Stimulated activated CD8-positive, alpha-beta memory T cell treated with anti-CD3 and anti-CD28 coated beads, Interleukin-12 subunit alpha, Interleukin-12 subunit beta, amount 100 ng/mL, for 24 hours (primary cell): ENCODE results near the gene PGAP1.
"Not testable (repeated sequence)": the region's sequence is repeated elsewhere in the genome, so short reads cannot be mapped to it uniquely, and the experiment has no call there.

Experiments
- DNase-seq: peaks from one replicate; pipeline ENCODE4 v3.0.0-alpha.2; 2020; ENCODE audit errors: extremely low read depth

PGAP1 gene

DNA sequence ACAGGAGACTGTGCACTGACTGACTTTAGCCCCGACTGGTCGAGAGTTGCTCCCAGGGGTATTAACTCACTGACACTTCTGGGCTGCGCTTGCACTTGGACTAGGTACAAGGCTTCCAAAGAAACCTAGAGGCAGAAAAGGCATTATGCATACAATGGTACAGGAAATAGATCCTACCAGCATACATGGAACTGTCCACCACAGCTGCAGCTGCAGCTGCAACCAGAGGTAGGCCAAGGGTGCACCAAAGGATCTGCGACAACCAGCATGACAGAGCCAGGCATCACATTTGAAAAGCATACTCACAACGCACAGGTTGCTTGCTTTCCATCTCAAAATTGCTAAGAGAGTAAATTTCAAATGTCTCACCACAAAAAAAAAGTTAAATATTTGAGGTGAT, 22.6 kb upstream of the PGAP1 start:
- DNase-seq = no peak

DNA sequence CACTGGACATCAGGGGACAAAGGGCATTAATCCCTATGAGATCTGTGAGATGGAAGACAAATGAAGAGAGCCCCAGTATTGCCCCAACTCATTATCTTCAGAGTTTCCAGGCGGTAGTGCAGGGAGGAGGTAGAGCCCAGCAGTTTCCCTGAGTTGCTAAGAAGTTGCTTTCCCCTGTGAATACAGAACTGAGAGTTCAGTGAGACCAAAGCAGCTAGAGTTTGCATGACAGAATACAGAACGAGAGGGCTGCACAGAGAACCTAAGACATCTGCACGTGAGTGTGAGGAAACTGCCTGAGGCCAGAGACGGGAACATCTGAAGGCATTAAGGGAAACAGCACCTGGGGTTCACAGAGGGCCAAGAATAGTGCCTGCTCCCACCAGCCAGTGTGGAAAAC, 18.1 kb upstream of the PGAP1 start:
- DNase-seq = no peak

DNA sequence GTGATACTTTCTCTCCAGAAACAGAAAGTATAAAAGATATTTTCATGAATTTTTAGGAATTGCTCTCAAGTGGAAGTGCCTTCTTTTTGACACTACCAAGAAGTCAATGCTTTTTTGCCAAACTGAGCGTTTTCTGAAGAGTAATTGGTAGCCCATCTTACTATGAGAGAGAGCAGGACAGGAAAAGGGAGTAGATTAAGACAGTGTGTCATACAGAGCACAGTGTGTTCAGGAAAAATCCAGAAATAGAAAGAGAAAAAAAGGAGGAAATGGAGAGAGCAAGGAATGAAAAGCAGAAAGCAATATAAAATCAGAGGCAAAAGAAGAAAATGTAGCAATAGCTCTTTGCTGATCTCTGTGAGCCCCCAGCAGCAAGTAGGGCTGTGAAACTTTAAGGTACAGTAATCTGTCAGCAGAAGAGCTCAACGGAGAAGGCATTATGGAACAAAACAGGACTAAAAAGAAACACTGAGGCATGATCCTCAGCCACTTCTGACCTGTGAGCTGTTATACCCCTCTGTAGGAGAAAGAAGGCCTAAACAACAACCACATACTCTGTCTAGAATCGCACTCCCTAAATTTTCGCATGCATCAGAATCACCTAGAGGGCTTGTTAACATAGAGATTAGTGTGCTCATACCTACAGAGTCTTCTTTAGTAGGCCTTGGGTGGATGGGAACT, 15.0 kb upstream of the PGAP1 start:
- DNase-seq = no peak

DNA sequence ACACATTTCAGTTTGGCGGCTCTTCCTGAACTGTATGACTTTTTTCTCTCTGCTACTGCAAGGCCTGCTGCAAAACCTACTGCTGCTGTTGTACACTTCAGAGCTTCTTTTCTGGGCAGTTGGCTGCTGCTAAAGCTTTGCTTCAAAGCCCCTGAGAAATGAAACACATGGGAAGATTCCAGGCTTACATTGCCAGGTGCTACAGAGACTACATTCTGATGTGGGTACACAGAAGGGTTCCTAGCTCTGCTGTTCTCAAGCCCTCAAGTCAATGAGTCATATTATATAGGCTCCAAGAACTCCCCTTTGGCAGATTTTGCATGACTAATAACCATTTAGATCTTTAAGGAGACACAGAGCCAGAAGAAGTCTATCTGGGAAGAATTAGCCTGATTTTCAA, 12.9 kb upstream of the PGAP1 start:
- no peak for DNase-seq

DNA sequence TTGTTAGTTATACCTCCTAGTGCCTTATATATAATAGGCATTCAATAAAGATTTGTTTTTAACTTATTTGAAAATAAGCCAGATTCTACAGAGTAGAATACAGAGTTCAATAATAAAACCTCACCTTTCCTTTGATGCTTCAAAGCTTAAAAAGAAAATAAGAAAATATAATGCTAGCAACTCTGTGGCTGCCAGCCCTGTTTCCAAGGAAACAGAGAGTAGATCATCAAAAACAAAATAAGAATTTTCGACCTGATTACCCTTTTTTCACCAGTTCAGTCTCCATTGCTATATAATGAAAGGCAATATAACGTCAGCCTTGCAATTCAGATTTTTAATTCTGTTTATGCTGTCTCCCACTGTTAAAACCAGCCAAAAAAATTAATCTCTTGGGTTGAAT, 8.9 kb upstream of the PGAP1 start:
- DNase-seq = no peak

DNA sequence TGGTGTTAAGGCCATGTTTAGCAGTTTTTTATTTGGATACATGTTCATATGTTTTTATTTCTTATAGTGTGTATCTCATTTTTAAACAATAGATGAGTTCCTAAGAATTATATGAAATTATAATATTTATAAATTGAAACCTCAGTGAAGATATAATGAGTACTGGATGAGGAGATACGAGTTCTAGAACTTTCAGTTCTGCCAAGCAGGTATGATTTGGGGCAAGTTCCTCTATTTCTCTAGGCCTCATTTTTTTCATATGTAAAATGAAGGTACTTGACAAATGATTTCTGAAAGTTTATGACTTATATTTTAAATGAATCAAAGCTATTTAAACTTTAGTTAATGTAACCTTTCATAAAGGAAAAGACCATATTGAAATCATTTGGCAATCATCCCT, 8.2 kb upstream of the PGAP1 start:
- DNase-seq = no peak

DNA sequence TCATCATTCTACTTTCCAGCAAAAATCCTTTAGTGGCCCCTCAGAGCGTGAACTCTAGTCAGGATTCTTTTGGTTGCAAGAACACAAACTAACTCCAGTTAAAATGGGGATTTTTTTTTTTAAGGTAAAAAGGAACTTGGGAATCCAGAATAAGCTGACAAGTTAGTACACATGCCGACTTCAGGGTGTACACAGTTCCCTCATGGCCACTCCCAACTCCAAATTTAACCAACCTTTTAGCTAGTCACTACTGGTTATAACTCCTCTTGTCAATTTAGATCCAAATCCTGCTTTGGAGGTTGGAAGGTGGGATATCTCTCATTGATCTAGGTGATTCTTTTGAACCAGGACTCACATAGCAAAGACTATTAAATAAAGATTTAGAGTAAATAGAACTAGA, 5.0 kb upstream of the PGAP1 start:
- no peak for DNase-seq

DNA sequence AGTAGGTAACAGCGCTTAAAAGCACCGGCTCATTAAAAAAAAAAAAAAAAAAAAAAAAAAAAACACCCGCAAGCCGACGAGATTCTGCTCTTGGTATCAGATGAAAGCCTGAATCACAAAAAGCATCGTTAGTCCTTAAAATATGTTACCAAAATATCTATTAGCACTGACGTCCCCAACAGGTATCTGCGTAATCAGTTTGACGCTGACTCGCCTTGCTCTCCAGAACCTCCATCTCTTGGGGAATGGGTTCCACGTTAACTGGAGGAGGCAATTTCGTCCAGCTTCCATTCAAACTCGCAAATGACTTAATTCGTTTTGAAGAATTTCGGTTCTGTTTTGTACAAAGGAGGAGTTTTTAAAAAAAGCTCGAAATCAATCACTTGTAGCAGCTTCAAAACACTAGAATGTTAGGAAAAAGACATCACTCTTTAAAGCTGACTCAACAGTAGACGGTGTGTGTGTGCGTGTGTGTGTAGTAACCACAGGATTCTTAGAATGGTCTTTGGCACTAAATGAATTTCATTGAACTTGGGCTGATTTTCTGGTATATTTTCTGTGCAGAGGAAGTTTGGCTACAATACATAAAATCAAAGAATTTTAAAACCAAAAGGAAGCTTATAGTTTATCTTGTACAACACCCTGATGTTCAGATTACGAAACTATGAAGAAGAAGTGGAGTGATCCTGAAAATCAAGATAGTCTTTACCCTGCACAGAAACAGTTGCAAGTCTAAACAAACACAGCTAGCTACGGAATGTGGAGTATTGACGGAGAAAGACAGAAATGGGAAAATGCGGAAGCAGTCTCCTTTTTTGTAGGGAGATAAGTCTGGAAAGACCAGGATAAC, 1.1 kb upstream of the PGAP1 start:
- DNase-seq = no peak

DNA sequence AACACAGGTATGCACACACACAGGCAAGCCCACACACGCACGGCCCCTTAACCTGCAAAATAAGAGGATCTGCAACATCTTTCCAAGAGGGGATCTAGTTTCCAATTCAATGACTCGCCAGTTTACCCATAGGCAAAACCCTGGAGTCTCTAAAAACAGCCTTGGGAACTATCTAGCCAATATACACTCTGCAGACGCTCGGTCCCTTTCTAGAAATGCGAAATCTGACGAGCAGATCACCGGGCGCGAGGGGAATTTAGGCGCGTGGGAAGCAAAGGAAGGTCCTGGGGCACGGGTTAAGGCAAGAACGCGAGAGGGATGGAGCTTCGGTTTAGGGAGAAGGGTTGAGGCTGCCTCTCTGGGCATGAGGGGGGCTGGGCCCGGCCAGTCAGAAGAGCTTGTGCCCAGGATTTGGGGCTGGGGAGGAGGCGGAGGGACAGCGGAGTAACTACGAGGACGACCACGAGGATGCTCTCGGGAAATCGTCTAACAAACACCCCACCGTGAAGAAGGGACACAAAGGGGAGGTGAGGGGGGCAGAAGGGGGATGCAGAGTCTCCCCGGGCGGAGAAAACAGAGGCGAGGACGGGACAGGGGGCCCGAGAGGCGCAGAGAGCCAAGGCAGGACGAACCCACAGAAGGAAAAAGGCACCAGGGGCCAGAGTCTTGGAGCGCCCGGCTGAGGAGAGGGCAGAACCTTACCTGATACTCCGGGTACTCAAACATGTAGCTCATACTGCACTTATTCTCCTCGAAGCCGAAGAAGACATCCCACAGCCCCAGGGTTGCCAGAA, 542 bp downstream of the PGAP1 start:
- DNase-seq = no peak

DNA sequence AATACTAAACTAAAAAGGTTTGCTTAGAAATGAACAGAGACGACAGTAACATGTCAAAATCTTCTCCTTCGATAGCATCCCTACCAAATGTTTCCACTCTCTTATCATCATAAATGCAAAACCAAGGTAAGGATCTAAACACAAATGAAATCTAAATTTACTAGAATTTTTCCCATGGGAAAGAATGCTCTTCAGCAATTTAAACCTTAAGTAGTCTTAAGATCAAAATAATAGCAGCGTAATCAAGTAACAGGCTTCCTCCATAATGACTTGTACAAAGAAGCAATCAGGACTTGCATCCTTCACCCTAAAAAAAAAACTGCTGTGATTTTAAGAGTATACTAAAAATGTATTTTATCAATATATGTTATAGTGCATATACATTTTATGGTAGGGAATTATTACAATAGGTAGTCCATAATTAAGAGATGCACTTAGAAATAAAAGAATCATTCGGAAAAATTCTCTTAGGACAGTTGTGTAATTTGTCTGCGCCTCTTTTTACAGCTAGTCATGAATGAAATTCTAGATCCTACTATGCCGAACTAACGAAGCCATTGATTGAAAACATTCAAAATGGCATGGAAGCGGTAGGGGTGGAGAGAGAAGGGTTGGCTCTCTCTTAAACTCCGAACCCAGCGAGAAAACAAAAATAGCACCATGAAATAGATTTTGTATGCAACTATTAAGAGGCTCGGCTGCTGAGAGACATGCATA, 1.3 kb downstream of the PGAP1 start:
- DNase-seq = no peak

DNA sequence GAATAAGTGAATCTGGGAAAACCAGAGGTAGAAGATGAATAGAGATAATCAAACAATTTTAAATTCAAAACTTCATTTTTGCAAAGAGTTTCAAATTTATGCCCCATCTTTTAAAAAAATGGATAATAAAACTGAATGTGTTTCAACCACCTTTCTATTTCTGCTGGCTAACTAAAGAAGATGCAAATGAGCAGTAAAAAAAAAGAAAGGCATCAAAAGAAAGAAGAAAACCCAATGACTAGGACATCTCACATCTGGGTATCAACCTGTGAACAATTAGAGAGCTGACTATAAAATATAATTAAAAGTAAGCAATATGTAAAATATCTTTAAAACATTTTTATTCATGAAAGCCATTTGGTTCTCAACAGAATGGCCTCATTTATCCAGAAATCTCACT, 2.5 kb downstream of the PGAP1 start:
- no peak for DNase-seq

DNA sequence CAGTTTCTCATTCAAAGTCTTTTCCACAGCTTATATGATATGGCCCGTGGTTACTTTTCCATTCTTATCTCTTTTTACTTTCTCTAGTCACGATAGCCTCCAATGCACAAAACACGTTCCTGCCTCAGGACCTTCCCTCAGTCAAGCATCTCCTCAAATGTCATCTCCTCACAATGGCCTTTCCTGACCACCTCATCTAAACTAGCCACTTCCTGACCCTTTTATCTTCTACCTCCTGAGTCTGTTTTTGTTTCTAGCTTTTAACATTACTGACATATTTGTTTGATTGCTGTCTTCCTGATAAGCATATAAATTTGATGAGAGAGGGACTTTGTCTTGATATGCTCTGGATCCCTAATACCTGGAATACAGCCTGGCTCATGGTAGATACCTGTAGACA, 7.6 kb downstream of the PGAP1 start:
- no peak for DNase-seq

DNA sequence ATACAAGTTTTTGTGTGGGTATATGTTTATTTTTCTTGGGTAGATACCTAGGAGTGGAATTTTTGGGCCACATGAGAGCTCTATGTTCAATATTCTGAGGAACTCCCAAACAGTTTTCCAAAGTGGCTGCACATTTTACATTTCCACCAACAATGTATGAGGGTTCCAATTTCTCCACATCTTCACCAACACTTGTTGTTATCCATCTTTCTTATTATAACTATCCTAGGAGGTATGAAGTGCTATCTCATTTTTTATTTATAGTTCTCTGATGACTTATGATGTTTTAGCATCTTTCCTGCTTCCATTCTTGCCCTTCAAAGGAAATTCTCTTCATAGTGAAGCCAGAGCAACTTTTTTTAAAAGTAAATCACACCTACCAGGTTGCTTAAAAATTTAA, 8.7 kb downstream of the PGAP1 start:
- no peak for DNase-seq

DNA sequence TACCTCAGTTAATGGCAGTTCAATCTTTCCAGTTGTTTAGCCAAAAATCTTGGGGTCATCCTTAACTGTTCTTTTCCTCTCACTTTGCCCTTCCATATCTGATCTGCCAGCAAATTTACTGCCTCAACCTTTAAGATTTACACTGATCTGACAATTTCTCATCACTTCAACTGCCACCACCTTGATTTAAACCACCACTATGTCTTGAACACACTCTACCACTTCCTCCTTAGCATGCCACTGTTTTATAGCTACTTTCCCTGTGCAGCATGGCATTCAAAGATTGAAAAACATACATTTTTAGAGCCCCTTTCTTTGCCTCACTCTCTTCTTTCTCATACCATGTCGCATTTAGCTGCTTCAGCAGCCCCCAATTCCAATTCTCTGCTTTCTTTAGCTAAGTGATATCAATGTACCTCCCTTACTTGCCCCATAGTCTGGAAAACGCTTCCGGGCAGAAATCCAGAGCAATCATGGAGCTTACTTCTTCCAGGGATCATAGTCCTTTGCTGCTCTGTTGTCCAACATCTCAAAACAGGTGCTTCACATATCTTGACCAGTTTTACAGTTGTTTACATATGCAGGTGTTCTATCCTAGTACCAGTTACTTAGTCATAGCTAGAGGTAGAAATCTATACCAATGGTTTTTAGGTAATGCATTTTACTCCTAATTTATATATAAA, 10.9 kb downstream of the PGAP1 start:
- no peak for DNase-seq

DNA sequence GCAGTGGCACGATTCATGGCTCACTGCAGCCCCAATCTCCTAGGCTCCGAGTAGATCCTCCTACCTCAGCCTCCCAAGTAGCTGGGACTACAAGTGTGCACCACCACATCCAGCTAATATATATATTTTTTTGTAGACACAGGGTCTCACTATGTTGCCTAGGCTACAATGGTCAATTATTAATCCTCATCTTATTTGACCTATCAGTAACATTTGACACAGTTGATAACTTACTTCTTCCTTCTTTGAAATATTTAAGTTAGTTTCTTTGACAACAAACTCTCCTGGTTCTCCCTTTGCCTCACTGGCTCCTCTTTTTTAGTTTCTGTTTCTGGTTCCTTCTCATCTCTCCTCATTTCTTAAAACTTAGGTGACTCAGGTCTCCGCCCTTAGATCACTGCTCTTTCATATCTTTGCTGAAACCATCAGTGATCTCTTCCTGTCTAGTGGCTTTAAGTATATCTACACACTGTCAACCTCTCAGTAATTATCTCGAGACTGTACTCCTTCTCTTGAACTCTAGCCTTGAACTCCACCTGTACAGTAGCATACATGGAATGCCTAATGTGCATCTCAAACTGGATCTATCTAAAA, 11.5 kb downstream of the PGAP1 start:
- DNase-seq = no peak

DNA sequence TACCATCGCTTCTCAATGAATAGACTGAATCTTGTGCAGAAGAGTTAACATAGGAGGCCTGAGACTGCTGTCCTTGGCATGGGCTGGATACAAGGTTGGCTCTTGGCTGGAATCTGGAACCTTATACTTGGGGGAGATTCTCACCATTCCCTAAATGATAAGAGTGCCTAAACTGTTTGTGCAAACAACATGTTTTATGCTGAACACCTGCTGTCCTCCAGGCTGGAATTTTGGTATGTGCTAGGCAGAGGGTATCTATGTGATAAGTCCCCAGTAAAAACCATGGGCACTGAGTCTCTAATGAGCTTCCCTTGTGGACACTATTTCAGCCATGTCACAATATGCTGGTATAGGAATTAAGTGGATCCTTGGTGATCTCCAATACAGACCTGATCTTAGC, 12.8 kb downstream of the PGAP1 start:
- DNase-seq = no peak

DNA sequence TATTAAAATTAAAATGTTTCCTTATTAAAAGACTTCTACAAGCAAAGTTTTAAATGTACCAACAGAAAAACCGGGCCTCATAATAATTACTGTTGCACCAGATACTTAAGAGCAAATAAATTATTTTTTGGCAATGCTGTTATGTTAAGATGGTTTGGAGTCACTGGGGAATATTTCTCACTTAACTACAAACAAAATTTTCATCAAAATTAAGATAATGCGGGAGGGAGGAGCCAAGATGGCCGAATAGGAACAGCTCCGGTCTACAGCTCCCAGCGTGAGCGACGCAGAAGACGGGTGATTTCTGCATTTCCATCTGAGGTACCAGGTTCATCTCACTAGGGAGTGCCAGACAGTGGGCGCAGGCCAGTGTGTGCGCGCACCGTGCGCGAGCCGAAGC, 21.1 kb downstream of the PGAP1 start:
- DNase-seq = not testable (repeated sequence)

DNA sequence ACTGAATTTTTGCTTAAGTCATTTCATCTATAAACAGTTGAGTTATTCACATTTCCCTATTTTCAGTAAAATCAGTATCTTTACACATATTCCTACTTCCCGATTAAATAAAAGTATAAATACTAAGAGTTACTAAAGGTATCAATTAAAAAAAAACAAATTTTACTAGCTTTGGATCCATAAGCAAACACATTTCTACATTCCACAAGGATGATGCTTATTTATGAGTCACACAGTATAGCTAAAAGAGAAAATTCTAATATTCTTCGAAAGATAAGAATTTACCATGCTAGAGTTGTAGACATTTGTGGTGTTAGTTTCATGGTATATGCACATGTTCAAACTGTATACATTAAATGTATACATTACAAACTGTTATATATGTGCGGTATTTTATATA, 23.7 kb downstream of the PGAP1 start:
- no peak for DNase-seq

DNA sequence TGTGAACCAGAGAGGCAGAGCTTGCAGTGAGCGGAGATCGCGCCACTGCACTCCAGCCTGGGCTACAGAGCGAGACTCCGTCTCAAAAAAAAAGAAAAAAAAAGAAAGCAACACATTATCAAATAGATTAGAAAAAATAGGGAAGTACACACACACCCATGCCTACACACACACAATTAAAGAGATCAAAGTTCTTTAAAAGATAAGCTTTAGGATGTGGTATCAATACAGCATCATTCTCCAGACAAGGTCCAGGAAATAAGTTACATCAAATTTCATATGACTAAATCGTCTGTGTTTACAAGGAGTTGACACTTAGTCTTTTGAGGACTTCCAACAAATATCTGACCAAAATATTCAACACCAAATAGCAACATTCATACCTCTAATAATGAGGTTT, 25.7 kb downstream of the PGAP1 start:
- no peak for DNase-seq

DNA sequence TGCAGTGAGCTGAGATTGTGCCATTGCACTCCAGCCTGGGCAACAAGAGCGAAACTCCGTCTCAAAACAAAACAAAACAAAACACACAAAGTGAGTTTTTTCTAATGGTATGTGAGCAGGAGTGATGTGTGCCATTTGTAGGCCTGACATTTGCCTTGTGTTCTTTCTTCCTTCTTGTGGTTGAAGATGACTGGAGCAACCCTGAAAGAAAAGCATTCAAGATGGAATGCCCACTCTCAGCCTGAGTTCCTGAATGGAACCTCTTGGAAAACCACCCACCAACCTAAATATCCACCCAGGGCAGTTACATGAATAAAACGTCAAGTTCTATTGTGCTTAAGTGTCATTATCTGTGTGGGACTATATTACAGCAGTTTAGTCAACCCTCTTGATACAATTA, 26.5 kb downstream of the PGAP1 start:
- DNase-seq = no peak

DNA sequence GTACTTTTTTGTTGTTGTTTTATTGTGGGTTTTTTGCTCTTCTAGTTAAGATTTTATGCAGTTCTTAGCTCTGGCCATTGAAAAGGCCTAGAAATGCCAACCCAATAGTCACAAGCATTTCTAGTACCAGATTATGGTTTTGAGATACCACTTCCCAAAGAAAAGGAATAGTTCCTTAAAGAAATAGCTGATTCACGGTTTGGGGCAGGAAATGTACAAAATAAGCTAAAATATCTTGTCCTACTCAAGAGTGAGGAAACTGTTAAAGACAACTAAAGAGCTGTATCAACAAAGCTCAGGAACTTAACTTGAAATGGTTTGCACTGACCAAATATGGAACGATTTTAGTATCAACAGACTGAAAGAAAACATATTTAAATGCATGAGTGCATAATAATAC, 35.4 kb downstream of the PGAP1 start:
- DNase-seq = no peak
